GM18520 (cell line): ENCODE results near the gene AHCTF1.
"Not testable (repeated sequence)": the region's sequence is repeated elsewhere in the genome, so short reads cannot be mapped to it uniquely, and the experiment has no call there.

Experiments
- ATAC-seq: cut with Tn5 transposase; IDR thresholded peaks from one replicate; pipeline ENCODE4 v1.9.1; 2021; ENCODE audit not compliant: unreplicated experiment

AHCTF1 gene

GRCh38 chr1:246840761-246841160 is 91.0 kb downstream of the AHCTF1 start:
- ATAC-seq, result not testable (repeated sequence)

- ATAC-seq, result no peak
Measured at GRCh38 chr1:246838118-246838456, 93.7 kb downstream of the AHCTF1 start.

GRCh38 chr1:246837418-246838117 is 94.2 kb downstream of the AHCTF1 start:
- no peak for ATAC-seq

GRCh38 chr1:246836209-246836966 is 95.4 kb downstream of the AHCTF1 start:
- no peak for ATAC-seq

GRCh38 chr1:246831543-246831942 is 100.2 kb downstream of the AHCTF1 start:
- no peak for ATAC-seq

GRCh38 chr1:246828818-246829217 is 102.9 kb downstream of the AHCTF1 start:
- ATAC-seq, result no peak

GRCh38 chr1:246827396-246827795 is 104.4 kb downstream of the AHCTF1 start:
- ATAC-seq, result no peak

GRCh38 chr1:246825557-246826175 is 106.1 kb downstream of the AHCTF1 start:
- ATAC-seq, result no peak

- ATAC-seq, result no peak
Measured at GRCh38 chr1:246824541-246824940, 107.2 kb downstream of the AHCTF1 start.

- ATAC-seq, result not testable (repeated sequence)
Measured at GRCh38 chr1:246822154-246822553, 109.6 kb downstream of the AHCTF1 start.

GRCh38 chr1:246820666-246821065 is 111.1 kb downstream of the AHCTF1 start:
- no peak for ATAC-seq

GRCh38 chr1:246817778-246818177 is 114.0 kb downstream of the AHCTF1 start:
- not testable (repeated sequence) for ATAC-seq

- no peak for ATAC-seq
Measured at GRCh38 chr1:246815693-246816270, 116.0 kb downstream of the AHCTF1 start.

- ATAC-seq, result no peak
Measured at GRCh38 chr1:246814890-246815289, 116.9 kb downstream of the AHCTF1 start.

- ATAC-seq, result not testable (repeated sequence)
Measured at GRCh38 chr1:246813325-246813724, 118.4 kb downstream of the AHCTF1 start.

- no peak for ATAC-seq
Measured at GRCh38 chr1:246811985-246812384, 119.8 kb downstream of the AHCTF1 start.

GRCh38 chr1:246809473-246809872 is 122.3 kb downstream of the AHCTF1 start:
- ATAC-seq, result no peak

GRCh38 chr1:246805135-246805716 is 126.5 kb downstream of the AHCTF1 start:
- no peak for ATAC-seq

GRCh38 chr1:246803883-246804282 is 127.9 kb downstream of the AHCTF1 start:
- ATAC-seq, result no peak

- ATAC-seq, result no peak
Measured at GRCh38 chr1:246803373-246803772, 128.4 kb downstream of the AHCTF1 start.
